GM23338 (cell line): Measurements from ENCODE around the gene RENBP.

Experiments used
- CTCF ChIP-seq, 2 experiments: fragments of 200-600 bp in 1 of 2; sonication (generic) in 1 of 2; conservative IDR thresholded peaks; 2 replicates each; pipeline versions ENCODE4 v1.5.1 to v1.6.1; 2016 to 2017; ENCODE audit warnings: antibody characterized with exemption in 2 of 2, low read depth in 2 of 2, mild to moderate bottlenecking in 2 of 2, moderate library complexity in 1 of 2
- EZH2 ChIP-seq: fragments of 200-600 bp; sonication (generic); IDR thresholded peaks from one replicate; pipeline ENCODE4 v1.8.0; 2017; ENCODE audit warnings: antibody characterized with exemption, mild to moderate bottlenecking, low read depth; ENCODE audit not compliant: unreplicated experiment
- EZH2phosphoT487 ChIP-seq: fragments of 200-600 bp; sonication (generic); IDR thresholded peaks from one replicate; pipeline ENCODE4 v1.8.1; 2018; ENCODE audit warnings: antibody characterized with exemption; ENCODE audit not compliant: unreplicated experiment
- POLR2AphosphoS5 ChIP-seq: IDR thresholded peaks from 2 replicates; pipeline ENCODE4 v1.6.1; 2016; ENCODE audit warnings: antibody characterized with exemption, low read depth
- REST ChIP-seq: IDR thresholded peaks from one replicate; pipeline ENCODE4 v1.6.1; 2018; ENCODE audit warnings: antibody characterized with exemption; ENCODE audit not compliant: unreplicated experiment
- ZNF114 ChIP-seq: fragments of 250-450 bp; sonication (Bioruptor Pico); IDR thresholded peaks from 2 replicates; pipeline ENCODE4 v1.5.0; 2020; ENCODE audit warnings: mild to moderate bottlenecking, moderate library complexity
- ZNF331 ChIP-seq: fragments of 250-450 bp; sonication (Bioruptor Pico); IDR thresholded peaks from 2 replicates; pipeline ENCODE4 v1.5.0; 2020; ENCODE audit warnings: low read depth, mild to moderate bottlenecking, moderate library complexity
- ZNF462 ChIP-seq: fragments of 250-450 bp; sonication (Bioruptor Pico); IDR thresholded peaks from 2 replicates; pipeline ENCODE4 v1.5.0; 2020; ENCODE audit warnings: mild to moderate bottlenecking, moderate library complexity

GRCh38 chrX:153909980-153910360 lies 34.5 kb downstream of the RENBP start:
- no peak for TF ChIP-seq EZH2
- no peak for TF ChIP-seq CTCF (conservative IDR thresholded peaks at IDR 0.05; ENCODE audit: low read depth in 2 of 2)
- TF ChIP-seq EZH2phosphoT487: no peak
- TF ChIP-seq REST: no peak
- no peak for TF ChIP-seq POLR2AphosphoS5
- no peak for TF ChIP-seq ZNF331 (CRISPR knock-in tag)
- no peak for TF ChIP-seq ZNF114
- no peak for TF ChIP-seq ZNF462 (CRISPR knock-in tag)
